Liver (tissue), 9 donors: Measurements from ENCODE around the gene IBA57. TPM values are rescaled to one million over a fixed set of nuclear protein-coding genes. Genes with fewer than 3 reads are reported as not detected.

ENCODE experiments used
- DNase-seq: peaks from one replicate; pipeline ENCODE4 v3.0.0-alpha.2; 2017; ENCODE audit warnings: low spot score
- H3K27ac ChIP-seq, 2 donors: one replicate each; pipeline ENCODE4 v1.7.0; 2013; ENCODE audit warnings: inconsistent platforms in 2 of 2, low read length in 2 of 2, control low read depth in 1 of 2, low read depth in 1 of 2, mild to moderate bottlenecking in 1 of 2
- H3K27me3 ChIP-seq, 4 donors: one replicate each; pipeline versions ENCODE4 v1.6.1 to v1.7.0; 2013; ENCODE audit warnings: low read length in 3 of 4, inconsistent platforms in 1 of 4, mild to moderate bottlenecking in 1 of 4, moderate library complexity in 1 of 4; ENCODE audit not compliant: control insufficient read depth in 4 of 4, insufficient read depth in 4 of 4
- H3K36me3 ChIP-seq, 4 donors: one replicate each; pipeline versions ENCODE4 v1.6.1 to v1.7.0; 2013; ENCODE audit warnings: low read length in 3 of 4, mild to moderate bottlenecking in 3 of 4, low read depth in 1 of 4, moderate library complexity in 1 of 4; ENCODE audit not compliant: control insufficient read depth in 4 of 4, insufficient read depth in 3 of 4
- H3K4me1 ChIP-seq, 4 donors: one replicate each; pipeline versions ENCODE4 v1.6.1 to v1.7.0; 2013; ENCODE audit warnings: low read length in 3 of 4, mild to moderate bottlenecking in 3 of 4, moderate library complexity in 1 of 4; ENCODE audit not compliant: control insufficient read depth in 4 of 4, insufficient read depth in 4 of 4
- H3K4me3 ChIP-seq, 3 donors: one replicate each; pipeline versions ENCODE4 v1.6.1 to v1.7.0; 2013; ENCODE audit warnings: low read length in 3 of 3, control low read depth in 1 of 3, low read depth in 1 of 3, mild to moderate bottlenecking in 1 of 3
- H3K9ac ChIP-seq, 2 donors: one replicate each; pipeline ENCODE4 v1.7.0; 2013; ENCODE audit warnings: low read length in 2 of 2, mild to moderate bottlenecking in 2 of 2, moderate library complexity in 2 of 2, control low read depth in 1 of 2, low read depth in 1 of 2
- H3K9me3 ChIP-seq, 4 donors: one replicate each; pipeline versions ENCODE4 v1.6.1 to v1.7.0; 2013; ENCODE audit warnings: low read length in 3 of 4; ENCODE audit not compliant: control insufficient read depth in 4 of 4
- CTCF ChIP-seq: fragments of 150-350 bp; IDR thresholded peaks from 2 replicates; pipeline ENCODE4 v1.5.1; 2017; ENCODE audit warnings: improper control_type of control experiment, low read depth, low read length; ENCODE audit not compliant: missing input control
- EGR1 ChIP-seq, 2 donors: IDR thresholded peaks; 2 replicates each; pipeline ENCODE4 v1.6.1; 2016 to 2018; ENCODE audit warnings: antibody characterized with exemption in 2 of 2, low read depth in 2 of 2
- FOXA1 ChIP-seq: IDR thresholded peaks from 2 replicates; pipeline ENCODE4 v1.6.1; 2016; ENCODE audit warnings: antibody characterized with exemption
- GABPA ChIP-seq, 2 donors: IDR thresholded peaks in 1 of 2; conservative IDR thresholded peaks in 1 of 2; 2 replicates each; pipeline ENCODE4 v1.6.1; 2016; ENCODE audit warnings: antibody characterized with exemption in 2 of 2, mild to moderate bottlenecking in 1 of 2, moderate library complexity in 1 of 2
- HNF4A ChIP-seq, 2 donors: conservative IDR thresholded peaks; 2 replicates each; pipeline ENCODE4 v1.6.1; 2016; ENCODE audit warnings: antibody characterized with exemption in 2 of 2, mild to moderate bottlenecking in 2 of 2
- HNF4G ChIP-seq: IDR thresholded peaks from 2 replicates; pipeline ENCODE4 v1.6.1; 2016; ENCODE audit warnings: antibody characterized with exemption
- JUND ChIP-seq, 2 donors: IDR thresholded peaks; 2 replicates each; pipeline ENCODE4 v1.6.1; 2016; ENCODE audit warnings: antibody characterized with exemption in 2 of 2
- NR2F2 ChIP-seq: IDR thresholded peaks from 2 replicates; pipeline ENCODE4 v1.6.1; 2016; ENCODE audit warnings: antibody characterized with exemption
- SP1 ChIP-seq: IDR thresholded peaks from 2 replicates; pipeline ENCODE4 v1.6.1; 2018; ENCODE audit warnings: antibody characterized with exemption, mild to moderate bottlenecking
- TAF1 ChIP-seq: conservative IDR thresholded peaks from 2 replicates; pipeline ENCODE4 v1.6.1; 2016; ENCODE audit warnings: antibody characterized with exemption, mild to moderate bottlenecking
- YY1 ChIP-seq: IDR thresholded peaks from 2 replicates; pipeline ENCODE4 v1.6.1; 2016; ENCODE audit warnings: antibody characterized with exemption, mild to moderate bottlenecking
- ZBTB33 ChIP-seq: IDR thresholded peaks from 2 replicates; pipeline ENCODE4 v1.6.1; 2016; ENCODE audit warnings: antibody characterized with exemption
- WGBS: extraction: QIAGEN DNeasy Blood & Tissue Kit; methylation state at CpG from one replicate; pipeline ENCODE4 v1.1.7; 2013; 5-methylcytosine and 5-hydroxymethylcytosine counted together
- polyA plus RNA-seq, 2 donors: library from polyadenylated mRNA; stranded (reverse) in 1 of 2; unstranded in 1 of 2; fragments of 200-250 nt in 1 of 2; fragments of >200 nt in 1 of 2; fragmentation: Nextera tagmentation in 1 of 2; extraction: Ambion mirVana in 1 of 2; gene quantifications; one replicate each; pipeline versions ENCODE4 v1.2.1 to v1.2.3, GENCODE V29; 2013 to 2015
- total RNA-seq, 2 donors: library from RNA; depleted of rRNA; stranded (reverse); fragments of >200 nt; gene quantifications; one replicate each; pipeline ENCODE4 v1.2.3, GENCODE V29; 2014
- TF ChIP-seq, protein P1 (sequence below): IDR thresholded peaks from 2 replicates; pipeline ENCODE4 v1.6.1; 2016; ENCODE audit warnings: antibody characterized with exemption
- TF ChIP-seq, protein P2 (sequence below): IDR thresholded peaks from 2 replicates; pipeline ENCODE4 v1.6.1; 2016; ENCODE audit warnings: antibody characterized with exemption, mild to moderate bottlenecking
- TF ChIP-seq, protein P3 (sequence below): IDR thresholded peaks from 2 replicates; pipeline ENCODE4 v1.6.1; 2016; ENCODE audit warnings: antibody characterized with exemption
- donor health status: healthy.
- donor health status: healthy.
- donor health status: healthy.
- donor health status: healthy.
- donor health status: healthy.

The IBA57 gene
- total and polyA plus RNA-seq, 4 donors: 1.6 to 12.0 (median 8.4) TPM

GRCh38 chr1:228152918-228153258 lies 12.7 kb upstream of the IBA57 start:
- 86% methylated on average over 3 of the region's 3 CpGs for WGBS
- Histone ChIP-seq H3K27me3 (no peaks in the 10 kb centered on the region), H3K36me3 (peaks cover 0 to 10% (median 7%) of the 10 kb centered on the region in 4 donors), H3K9me3 (no peaks in the 10 kb centered on the region), H3K9ac (no peak overlapping the region), H3K4me1 (peaks cover 0 to 6% (median 1%) of the 10 kb centered on the region in 4 donors), H3K27ac (no peak overlapping the region), H3K4me3 (no peak overlapping the region)
- no peak for TF ChIP-seq GABPA (IDR thresholded peaks at IDR 0.05 in 1 of 2, conservative IDR thresholded peaks at IDR 0.05 in 1 of 2)
- no peak for TF ChIP-seq NR2F2
- TF ChIP-seq HNF4A (conservative IDR thresholded peaks at IDR 0.05): no peak
- TF ChIP-seq, protein P1, sequence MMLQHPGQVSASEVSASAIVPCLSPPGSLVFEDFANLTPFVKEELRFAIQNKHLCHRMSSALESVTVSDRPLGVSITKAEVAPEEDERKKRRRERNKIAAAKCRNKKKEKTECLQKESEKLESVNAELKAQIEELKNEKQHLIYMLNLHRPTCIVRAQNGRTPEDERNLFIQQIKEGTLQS: no peak
- TF ChIP-seq ZBTB33: no peak
- TF ChIP-seq, protein P2, sequence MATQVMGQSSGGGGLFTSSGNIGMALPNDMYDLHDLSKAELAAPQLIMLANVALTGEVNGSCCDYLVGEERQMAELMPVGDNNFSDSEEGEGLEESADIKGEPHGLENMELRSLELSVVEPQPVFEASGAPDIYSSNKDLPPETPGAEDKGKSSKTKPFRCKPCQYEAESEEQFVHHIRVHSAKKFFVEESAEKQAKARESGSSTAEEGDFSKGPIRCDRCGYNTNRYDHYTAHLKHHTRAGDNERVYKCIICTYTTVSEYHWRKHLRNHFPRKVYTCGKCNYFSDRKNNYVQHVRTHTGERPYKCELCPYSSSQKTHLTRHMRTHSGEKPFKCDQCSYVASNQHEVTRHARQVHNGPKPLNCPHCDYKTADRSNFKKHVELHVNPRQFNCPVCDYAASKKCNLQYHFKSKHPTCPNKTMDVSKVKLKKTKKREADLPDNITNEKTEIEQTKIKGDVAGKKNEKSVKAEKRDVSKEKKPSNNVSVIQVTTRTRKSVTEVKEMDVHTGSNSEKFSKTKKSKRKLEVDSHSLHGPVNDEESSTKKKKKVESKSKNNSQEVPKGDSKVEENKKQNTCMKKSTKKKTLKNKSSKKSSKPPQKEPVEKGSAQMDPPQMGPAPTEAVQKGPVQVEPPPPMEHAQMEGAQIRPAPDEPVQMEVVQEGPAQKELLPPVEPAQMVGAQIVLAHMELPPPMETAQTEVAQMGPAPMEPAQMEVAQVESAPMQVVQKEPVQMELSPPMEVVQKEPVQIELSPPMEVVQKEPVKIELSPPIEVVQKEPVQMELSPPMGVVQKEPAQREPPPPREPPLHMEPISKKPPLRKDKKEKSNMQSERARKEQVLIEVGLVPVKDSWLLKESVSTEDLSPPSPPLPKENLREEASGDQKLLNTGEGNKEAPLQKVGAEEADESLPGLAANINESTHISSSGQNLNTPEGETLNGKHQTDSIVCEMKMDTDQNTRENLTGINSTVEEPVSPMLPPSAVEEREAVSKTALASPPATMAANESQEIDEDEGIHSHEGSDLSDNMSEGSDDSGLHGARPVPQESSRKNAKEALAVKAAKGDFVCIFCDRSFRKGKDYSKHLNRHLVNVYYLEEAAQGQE: no peak
- no peak for TF ChIP-seq TAF1
- no peak for TF ChIP-seq HNF4G
- DNase-seq: no peak

- Histone ChIP-seq H3K4me3 (no peak overlapping the region), H3K27me3 (no peaks in the 10 kb centered on the region), H3K9ac (no peak overlapping the region), H3K36me3 (peaks cover 0 to under 1% (median under 1%) of the 10 kb centered on the region in 4 donors), H3K9me3 (no peaks in the 10 kb centered on the region), H3K27ac (no peak overlapping the region), H3K4me1 (peaks cover 0 to 6% (median 0%) of the 10 kb centered on the region in 4 donors)
- WGBS: 93% methylated on average over 11 of the region's 11 CpGs
- TF ChIP-seq HNF4G (no peak), YY1 (no peak), EGR1 (IDR thresholded peaks at IDR 0.05; ENCODE audit: low read depth in 2 of 2) (no peak), CTCF (no peak), NR2F2 (no peak), ZBTB33 (no peak), TAF1 (no peak), JUND (IDR thresholded peaks at IDR 0.05) (no peak), HNF4A (conservative IDR thresholded peaks at IDR 0.05) (no peak), SP1 (no peak), FOXA1 (no peak), GABPA (IDR thresholded peaks at IDR 0.05 in 1 of 2, conservative IDR thresholded peaks at IDR 0.05 in 1 of 2) (no peak)
- TF ChIP-seq, protein P2: no peak
- TF ChIP-seq, protein P3, sequence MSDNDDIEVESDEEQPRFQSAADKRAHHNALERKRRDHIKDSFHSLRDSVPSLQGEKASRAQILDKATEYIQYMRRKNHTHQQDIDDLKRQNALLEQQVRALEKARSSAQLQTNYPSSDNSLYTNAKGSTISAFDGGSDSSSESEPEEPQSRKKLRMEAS: no peak
- DNase-seq: no peak
Observed at GRCh38 chr1:228154021-228154669, 11.5 kb upstream of the IBA57 start.
